HL-60 (cell line): ENCODE measurements around the gene METTL15.

Experiments
- POLR2AphosphoS5 ChIP-seq: IDR thresholded peaks from 2 replicates; pipeline ENCODE4 v1.6.1; 2012; ENCODE audit warnings: low read depth
- TF ChIP-seq, protein P1 (sequence below): IDR thresholded peaks from 2 replicates; pipeline ENCODE4 v1.6.1; 2012; ENCODE audit warnings: low read depth; ENCODE audit not compliant: insufficient replicate concordance
- TF ChIP-seq, protein P2 (sequence below): IDR thresholded peaks from one replicate; pipeline ENCODE4 v1.5.1; 2011; ENCODE audit warnings: low read length, control low read depth, inconsistent platforms; ENCODE audit not compliant: insufficient read depth

DNA sequence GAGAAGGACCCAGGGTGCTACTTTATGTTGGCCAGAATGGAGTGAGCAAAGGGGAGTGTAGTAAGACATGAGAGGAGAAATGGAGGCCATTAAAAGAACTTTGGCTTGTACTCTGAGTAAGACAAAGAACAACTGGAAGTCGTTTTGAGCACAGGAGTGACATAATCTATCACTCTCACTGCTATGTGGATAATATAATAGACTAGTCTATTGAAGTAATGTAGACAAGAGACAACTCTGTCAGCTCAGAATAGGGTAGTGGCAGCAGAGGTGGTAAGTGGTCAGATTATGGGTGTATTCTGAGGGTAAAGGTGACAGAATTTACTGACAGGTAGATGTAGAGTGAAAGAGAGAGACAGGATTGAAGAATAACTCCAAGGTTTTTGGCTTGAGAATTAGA lies 8.5 kb upstream of the METTL15 start:
- TF ChIP-seq, protein P1, sequence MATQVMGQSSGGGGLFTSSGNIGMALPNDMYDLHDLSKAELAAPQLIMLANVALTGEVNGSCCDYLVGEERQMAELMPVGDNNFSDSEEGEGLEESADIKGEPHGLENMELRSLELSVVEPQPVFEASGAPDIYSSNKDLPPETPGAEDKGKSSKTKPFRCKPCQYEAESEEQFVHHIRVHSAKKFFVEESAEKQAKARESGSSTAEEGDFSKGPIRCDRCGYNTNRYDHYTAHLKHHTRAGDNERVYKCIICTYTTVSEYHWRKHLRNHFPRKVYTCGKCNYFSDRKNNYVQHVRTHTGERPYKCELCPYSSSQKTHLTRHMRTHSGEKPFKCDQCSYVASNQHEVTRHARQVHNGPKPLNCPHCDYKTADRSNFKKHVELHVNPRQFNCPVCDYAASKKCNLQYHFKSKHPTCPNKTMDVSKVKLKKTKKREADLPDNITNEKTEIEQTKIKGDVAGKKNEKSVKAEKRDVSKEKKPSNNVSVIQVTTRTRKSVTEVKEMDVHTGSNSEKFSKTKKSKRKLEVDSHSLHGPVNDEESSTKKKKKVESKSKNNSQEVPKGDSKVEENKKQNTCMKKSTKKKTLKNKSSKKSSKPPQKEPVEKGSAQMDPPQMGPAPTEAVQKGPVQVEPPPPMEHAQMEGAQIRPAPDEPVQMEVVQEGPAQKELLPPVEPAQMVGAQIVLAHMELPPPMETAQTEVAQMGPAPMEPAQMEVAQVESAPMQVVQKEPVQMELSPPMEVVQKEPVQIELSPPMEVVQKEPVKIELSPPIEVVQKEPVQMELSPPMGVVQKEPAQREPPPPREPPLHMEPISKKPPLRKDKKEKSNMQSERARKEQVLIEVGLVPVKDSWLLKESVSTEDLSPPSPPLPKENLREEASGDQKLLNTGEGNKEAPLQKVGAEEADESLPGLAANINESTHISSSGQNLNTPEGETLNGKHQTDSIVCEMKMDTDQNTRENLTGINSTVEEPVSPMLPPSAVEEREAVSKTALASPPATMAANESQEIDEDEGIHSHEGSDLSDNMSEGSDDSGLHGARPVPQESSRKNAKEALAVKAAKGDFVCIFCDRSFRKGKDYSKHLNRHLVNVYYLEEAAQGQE: no peak
- TF ChIP-seq POLR2AphosphoS5: no peak
- TF ChIP-seq, protein P2, sequence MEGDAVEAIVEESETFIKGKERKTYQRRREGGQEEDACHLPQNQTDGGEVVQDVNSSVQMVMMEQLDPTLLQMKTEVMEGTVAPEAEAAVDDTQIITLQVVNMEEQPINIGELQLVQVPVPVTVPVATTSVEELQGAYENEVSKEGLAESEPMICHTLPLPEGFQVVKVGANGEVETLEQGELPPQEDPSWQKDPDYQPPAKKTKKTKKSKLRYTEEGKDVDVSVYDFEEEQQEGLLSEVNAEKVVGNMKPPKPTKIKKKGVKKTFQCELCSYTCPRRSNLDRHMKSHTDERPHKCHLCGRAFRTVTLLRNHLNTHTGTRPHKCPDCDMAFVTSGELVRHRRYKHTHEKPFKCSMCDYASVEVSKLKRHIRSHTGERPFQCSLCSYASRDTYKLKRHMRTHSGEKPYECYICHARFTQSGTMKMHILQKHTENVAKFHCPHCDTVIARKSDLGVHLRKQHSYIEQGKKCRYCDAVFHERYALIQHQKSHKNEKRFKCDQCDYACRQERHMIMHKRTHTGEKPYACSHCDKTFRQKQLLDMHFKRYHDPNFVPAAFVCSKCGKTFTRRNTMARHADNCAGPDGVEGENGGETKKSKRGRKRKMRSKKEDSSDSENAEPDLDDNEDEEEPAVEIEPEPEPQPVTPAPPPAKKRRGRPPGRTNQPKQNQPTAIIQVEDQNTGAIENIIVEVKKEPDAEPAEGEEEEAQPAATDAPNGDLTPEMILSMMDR: no peak
